GM19043 (cell line): ENCODE results near the gene NPIPA3.
"Not testable (repeated sequence)": the region's sequence is repeated elsewhere in the genome, so short reads cannot be mapped to it uniquely, and the experiment has no call there.

ENCODE experiments used
- ATAC-seq: cut with Tn5 transposase; IDR thresholded peaks from one replicate; pipeline ENCODE4 v1.9.1; 2021; ENCODE audit warnings: low read depth; ENCODE audit not compliant: unreplicated experiment

The NPIPA3 gene

DNA sequence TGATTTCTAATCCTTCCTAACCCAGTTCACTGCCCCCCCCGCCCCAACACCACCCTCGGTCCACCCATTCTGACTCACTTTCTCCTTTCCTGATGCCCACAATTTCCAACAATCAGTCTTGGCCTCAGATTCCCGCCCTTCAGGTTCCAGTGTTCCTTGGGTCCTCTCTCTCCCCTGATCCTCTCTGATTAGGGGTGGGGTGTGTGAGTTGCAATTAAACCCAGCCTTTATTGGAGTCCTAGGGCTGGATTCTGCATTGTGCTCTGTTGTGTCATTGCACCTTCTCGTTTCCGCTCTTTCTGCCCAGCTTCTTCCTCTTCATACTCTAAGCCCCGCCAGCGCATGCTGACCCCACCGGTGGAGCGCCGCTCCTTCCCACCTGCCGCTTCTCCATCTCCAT, 38.6 kb downstream of the NPIPA3 start:
- not testable (repeated sequence) for ATAC-seq

DNA sequence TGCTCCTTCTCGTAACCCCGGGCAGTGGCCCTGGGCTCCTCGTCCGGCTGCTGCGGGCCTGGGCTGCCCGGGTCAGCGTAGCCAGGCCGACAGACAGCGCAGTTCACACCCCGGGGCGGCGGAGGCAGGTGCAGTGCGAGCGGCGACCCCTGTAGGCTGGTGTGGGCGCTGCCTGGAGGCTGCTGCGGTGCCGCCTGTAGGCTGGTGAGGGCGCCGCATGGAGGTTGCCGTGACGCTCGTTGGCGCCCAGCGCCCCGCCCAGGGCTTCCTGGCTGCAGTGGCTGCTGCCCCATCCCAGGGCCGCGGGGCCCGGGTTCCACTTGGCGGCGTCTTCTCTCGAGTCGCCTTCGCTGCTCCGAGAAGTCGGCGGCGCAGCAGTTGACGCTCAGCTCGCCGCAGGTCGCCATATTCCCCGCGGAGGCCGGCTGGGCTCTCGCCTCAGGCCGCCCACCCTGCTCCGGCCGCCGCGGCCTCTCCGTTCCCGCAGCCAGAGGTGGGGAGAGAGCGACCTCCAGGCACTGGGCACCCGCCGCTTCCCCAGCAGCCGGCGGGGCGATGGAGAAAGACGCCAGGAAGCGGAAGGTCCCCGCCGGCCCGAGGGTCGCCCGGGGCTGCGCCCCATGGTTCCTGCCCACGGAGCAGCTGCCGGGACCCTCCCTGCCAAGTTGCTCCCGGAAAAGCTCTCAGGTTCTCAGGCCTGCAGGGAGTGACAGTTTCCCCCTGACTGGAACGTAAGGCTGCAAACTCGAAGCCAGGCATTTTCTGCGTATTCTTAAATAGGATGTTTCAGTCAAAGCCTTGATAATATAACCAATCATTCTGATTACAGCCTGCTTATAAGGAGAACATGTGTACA, 39.3 kb downstream of the NPIPA3 start, which contains the start of gene NPIPA2:
NPIPA2 (plus strand) TSS at position 261 of the 856 bp plus-strand sequence. CDS start 5,533 bp downstream, outside the sequence.
- peak; percentile 95 for ATAC-seq

DNA sequence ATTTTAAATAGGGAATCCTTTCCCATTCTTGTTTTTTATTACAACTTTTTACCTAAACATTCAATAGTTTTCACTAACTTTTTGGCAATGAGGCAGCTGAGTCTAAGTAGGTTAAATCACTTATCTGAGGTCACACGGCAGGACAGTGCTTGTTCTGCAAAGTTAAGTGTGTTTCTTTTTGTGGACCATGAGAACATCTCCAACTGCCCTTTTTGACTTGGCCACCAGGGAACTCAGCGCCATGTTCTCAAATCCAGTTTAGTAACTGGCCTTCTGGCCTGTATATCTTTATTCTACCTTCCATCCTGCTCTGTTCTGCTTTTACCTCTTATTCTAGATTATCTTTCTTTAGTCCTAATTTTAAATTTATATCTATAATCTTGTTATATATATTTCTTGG, 70.4 kb downstream of the NPIPA3 start:
- ATAC-seq: not testable (repeated sequence)

DNA sequence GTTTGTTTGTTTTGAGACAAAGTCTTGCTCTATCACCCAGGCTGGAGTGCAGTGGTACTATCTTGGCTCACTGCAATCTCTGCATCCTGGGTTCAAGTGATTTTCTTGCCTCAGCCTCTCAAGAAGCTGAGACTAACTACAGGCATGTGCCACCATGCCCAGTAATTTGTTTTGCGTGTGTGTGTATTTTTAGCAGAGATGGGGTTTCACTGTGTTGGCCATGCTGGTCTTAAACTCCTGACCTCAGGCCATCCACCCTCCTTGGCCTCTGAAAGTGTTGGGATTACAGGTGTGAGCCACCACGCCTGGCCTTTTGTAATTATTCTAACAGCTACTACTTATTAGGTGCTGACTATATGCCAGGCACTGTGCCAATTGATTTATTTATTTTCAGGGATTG, 72.4 kb downstream of the NPIPA3 start:
- not testable (repeated sequence) for ATAC-seq
